ENCODE results near the gene CHCHD6. TPM values are rescaled to one million over a fixed set of nuclear protein-coding genes. Genes with fewer than 3 reads are reported as not detected.

The CHCHD6 gene
- total RNA-seq, 1 experiment from 2014 or later = 33.0 TPM

- intact Hi-C loops (cut with micrococcal nuclease) = no loop called here
- no peak for DNase-seq
- no peaks in the 10 kb centered on the region for H3K36me3 ChIP-seq (ENCODE audit: low read depth, low read length)
- no peak overlapping the region for H3K9ac ChIP-seq (ENCODE audit: low read length)
- H3K9me3 ChIP-seq (ENCODE audit: low read length) = no peaks in the 10 kb centered on the region
- H3K4me3 ChIP-seq (ENCODE audit: low read length) = no peak overlapping the region
- ChIA-PET POLR2A (ENCODE audit: unreplicated experiment) (no interaction called here), CTCF (no interaction called here)
- H3K79me2 ChIP-seq (ENCODE audit: low read length) = peaks cover 5% of the 10 kb centered on the region; the same call in 1 of the 2 replicates
- no peak for ATAC-seq
- H3F3A ChIP-seq (ENCODE audit: low read length, unreplicated experiment) = no peaks in the 10 kb centered on the region
- H3K27me3 ChIP-seq (ENCODE audit: low read length) = peaks cover 6% of the 10 kb centered on the region; the same call in 1 of the 2 replicates
- H3K4me2 ChIP-seq (ENCODE audit: low read length) = no peak overlapping the region
- H2AFZ ChIP-seq (ENCODE audit: low read length) = no peak overlapping the region
- H3K9me2 ChIP-seq (replicated peaks; ENCODE audit: low read length) = no peaks in the 10 kb centered on the region
- H3K4me1 ChIP-seq (ENCODE audit: insufficient read depth, low read length) = no peaks in the 10 kb centered on the region
- no peak overlapping the region for H3K27ac ChIP-seq (ENCODE audit: low read length)
- TF ChIP-seq CTCF (conservative IDR thresholded peaks at IDR 0.05; ENCODE audit: low read depth, low read length) (no peak), EZH2 (IDR thresholded peaks at IDR 0.05; ENCODE audit: low read length, unreplicated experiment) (no peak), EZH2phosphoT487 (IDR thresholded peaks at IDR 0.05; ENCODE audit: borderline replicate concordance, low read length) (no peak)
- BruUV-seq (replicated peaks) = no TSS peak
- no peaks in the 10 kb centered on the region for H4K20me1 ChIP-seq (ENCODE audit: low read length)
Measured at GRCh38 chr3:126655887-126656286, 48.2 kb upstream of the CHCHD6 start.

DNA sequence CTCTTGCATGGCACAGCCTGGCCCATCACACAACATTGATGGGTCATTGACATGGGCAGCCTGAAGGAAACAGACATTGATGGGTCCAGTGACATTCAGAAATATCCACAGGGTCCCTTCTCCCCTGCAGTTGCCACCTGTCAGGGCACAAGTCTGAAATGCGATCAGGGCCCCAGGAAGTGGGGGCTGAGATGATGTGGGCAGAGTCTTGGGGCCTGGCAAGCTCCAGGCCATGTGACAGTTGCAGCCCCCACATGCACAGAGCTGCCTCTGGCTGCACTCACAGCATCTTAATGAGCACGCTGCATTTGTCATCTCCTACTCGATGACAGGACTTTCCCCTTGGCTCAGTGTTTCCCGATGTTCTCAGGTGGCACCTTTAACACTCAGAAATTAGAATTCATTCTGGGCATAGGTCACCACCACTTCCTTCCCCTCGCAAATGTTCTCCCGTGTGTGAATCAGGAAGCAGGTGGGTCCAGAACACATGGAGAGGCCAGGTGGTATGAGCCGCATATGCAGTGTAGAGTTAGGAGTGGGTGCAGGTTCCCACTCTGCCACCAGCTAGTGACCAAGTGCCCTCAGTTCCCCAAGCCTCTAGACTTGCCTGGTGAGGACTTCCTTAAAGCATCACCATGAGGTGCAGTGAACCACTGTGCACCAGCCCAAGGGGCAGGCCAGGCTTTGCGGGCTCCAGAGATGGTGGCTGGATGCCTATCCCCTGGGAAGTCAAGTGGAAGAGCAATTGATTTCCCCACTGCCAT, 47.5 kb upstream of the CHCHD6 start:
- H3F3A ChIP-seq (ENCODE audit: low read length, unreplicated experiment) = no peaks in the 10 kb centered on the region
- no peak overlapping the region for H3K27ac ChIP-seq (ENCODE audit: low read length)
- peaks cover 5% of the 10 kb centered on the region; the same call in 1 of the 2 replicates for H3K79me2 ChIP-seq (ENCODE audit: low read length)
- H3K4me2 ChIP-seq (ENCODE audit: low read length) = no peak overlapping the region
- H3K36me3 ChIP-seq (ENCODE audit: low read depth, low read length) = no peaks in the 10 kb centered on the region
- no TSS peak for BruUV-seq (replicated peaks)
- no peak for TF ChIP-seq EZH2phosphoT487 (IDR thresholded peaks at IDR 0.05; ENCODE audit: borderline replicate concordance, low read length)
- no peak for TF ChIP-seq CTCF (conservative IDR thresholded peaks at IDR 0.05; ENCODE audit: low read depth, low read length)
- TF ChIP-seq EZH2 (IDR thresholded peaks at IDR 0.05; ENCODE audit: low read length, unreplicated experiment) = no peak
- intact Hi-C loops (cut with micrococcal nuclease) = no loop called here
- ATAC-seq = no peak
- no peak overlapping the region for H2AFZ ChIP-seq (ENCODE audit: low read length)
- peaks cover 13% of the 10 kb centered on the region for H3K27me3 ChIP-seq (ENCODE audit: low read length)
- no peak overlapping the region for H3K4me3 ChIP-seq (ENCODE audit: low read length)
- CTCF ChIA-PET = no interaction called here
- no peaks in the 10 kb centered on the region for H3K9me2 ChIP-seq (replicated peaks; ENCODE audit: low read length)
- no peaks in the 10 kb centered on the region for H3K4me1 ChIP-seq (ENCODE audit: insufficient read depth, low read length)
- POLR2A ChIA-PET (ENCODE audit: unreplicated experiment) = interaction anchor here (0.6 kb wide), 1 partner anchor 76 kb away, joined by 3 read pairs; no protein-coding TSS in a partner anchor
- H4K20me1 ChIP-seq (ENCODE audit: low read length) = no peaks in the 10 kb centered on the region
- DNase-seq = no peak
- no peaks in the 10 kb centered on the region for H3K9me3 ChIP-seq (ENCODE audit: low read length)
- H3K9ac ChIP-seq (ENCODE audit: low read length) = no peak overlapping the region

DNA sequence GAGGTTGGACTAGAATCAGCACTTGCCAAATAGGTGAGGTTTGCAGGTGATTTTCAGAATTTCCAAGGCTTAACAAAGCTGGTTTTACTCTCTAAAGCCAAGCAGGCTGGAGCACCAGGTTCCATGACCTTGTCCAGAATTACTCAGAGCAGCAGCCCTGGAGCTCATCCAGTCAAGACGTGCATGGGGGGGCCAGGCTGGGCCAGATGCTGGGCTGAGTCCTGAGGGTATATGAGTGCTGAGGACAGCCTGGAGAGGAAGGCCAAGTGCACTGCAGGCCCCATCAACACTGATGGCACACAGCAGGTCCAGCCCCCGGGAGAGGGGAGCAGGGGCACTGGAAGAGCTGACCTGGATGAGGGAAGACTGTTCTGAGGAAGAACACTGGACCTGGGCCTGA, 46.1 kb upstream of the CHCHD6 start:
- H3K4me3 ChIP-seq (ENCODE audit: low read length) = no peak overlapping the region
- no TSS peak for BruUV-seq (replicated peaks)
- no peaks in the 10 kb centered on the region for H3K9me3 ChIP-seq (ENCODE audit: low read length)
- H3K9ac ChIP-seq (ENCODE audit: low read length) = no peak overlapping the region
- intact Hi-C loops (cut with micrococcal nuclease) = no loop called here
- H3K4me1 ChIP-seq (ENCODE audit: insufficient read depth, low read length) = no peaks in the 10 kb centered on the region
- H3F3A ChIP-seq (ENCODE audit: low read length, unreplicated experiment) = no peaks in the 10 kb centered on the region
- TF ChIP-seq EZH2phosphoT487 (IDR thresholded peaks at IDR 0.05; ENCODE audit: borderline replicate concordance, low read length) (no peak), EZH2 (IDR thresholded peaks at IDR 0.05; ENCODE audit: low read length, unreplicated experiment) (no peak), CTCF (conservative IDR thresholded peaks at IDR 0.05; ENCODE audit: low read depth, low read length) (no peak)
- H3K79me2 ChIP-seq (ENCODE audit: low read length) = peaks cover 5% of the 10 kb centered on the region; the same call in 1 of the 2 replicates
- no peaks in the 10 kb centered on the region for H3K9me2 ChIP-seq (replicated peaks; ENCODE audit: low read length)
- peaks cover 24% of the 10 kb centered on the region for H3K27me3 ChIP-seq (ENCODE audit: low read length)
- no peak overlapping the region for H3K27ac ChIP-seq (ENCODE audit: low read length)
- H3K4me2 ChIP-seq (ENCODE audit: low read length) = no peak overlapping the region
- no peak for DNase-seq
- no peak overlapping the region for H2AFZ ChIP-seq (ENCODE audit: low read length)
- H4K20me1 ChIP-seq (ENCODE audit: low read length) = no peaks in the 10 kb centered on the region
- ATAC-seq = no peak
- H3K36me3 ChIP-seq (ENCODE audit: low read depth, low read length) = no peaks in the 10 kb centered on the region
- ChIA-PET CTCF (no interaction called here), POLR2A (ENCODE audit: unreplicated experiment) (no interaction called here)

Measured in PC-3 (cell line).